Diencephalon (tissue), 1 donor: ENCODE data around the gene TNFRSF4. TPM values are rescaled to one million over a fixed set of nuclear protein-coding genes. Genes with fewer than 3 reads are reported as not detected.

Experiments
- small RNA-seq: library from RNA; depleted of rRNA; stranded (forward); fragments of <200 nt; gene quantifications from one replicate; pipeline ENCODE3, GENCODE V24; 2014
- total RNA-seq: library from RNA; depleted of rRNA; stranded (reverse); fragments of >200 nt; gene quantifications from one replicate; pipeline ENCODE4 v1.2.3, GENCODE V29; 2014

Gene TNFRSF4
- total RNA-seq = not detected

DNA sequence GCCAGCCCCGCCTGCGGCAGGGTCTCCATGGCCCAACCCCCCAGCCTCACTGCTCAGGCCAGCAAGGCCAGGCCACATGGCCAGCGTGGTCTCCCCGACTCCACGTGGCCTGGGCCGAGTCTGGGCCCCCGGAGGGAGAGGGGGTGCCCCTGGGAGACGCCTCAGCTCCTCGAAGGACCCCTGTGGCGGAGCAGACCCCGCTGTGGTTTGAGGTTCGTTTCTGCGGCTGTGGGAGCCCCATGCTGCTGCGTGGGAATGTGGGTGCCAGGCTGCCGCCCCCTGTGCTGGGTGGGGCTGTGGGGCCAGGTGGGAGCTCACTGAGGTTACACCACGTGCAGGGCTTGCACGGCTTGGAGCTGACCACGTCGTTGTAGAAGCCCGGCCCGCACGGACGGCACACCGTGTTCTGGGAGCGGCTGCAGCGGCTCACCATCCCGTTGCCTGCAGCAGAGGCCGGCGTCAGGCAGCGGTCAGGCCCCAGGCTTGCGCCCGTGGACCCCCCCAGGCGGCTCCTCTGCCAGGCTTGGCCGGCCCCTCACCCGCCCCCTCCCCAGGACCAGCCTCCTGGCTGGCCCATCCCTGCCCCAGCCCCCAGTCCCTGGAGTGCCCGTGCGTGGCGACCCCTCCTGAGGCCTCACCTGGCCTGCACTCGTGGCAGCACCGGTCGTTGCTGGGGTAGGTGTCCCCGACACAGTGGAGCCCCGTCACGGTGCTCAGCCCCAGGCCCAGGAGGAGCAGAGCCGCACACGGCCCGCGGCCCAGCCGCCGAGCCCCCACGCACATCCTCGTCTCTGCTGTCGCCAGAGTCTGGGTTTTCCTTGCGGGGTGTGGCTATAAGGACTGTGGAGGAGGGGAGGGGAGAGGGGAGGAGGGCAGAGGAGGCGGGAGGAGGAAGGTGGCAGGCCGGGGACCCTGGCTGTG, at the start of gene TNFRSF4:
TSS of gene TNFRSF4 (minus strand) at position 809 of the 921 bp plus-strand sequence. CDS start at position 783, 26 bp downstream.

DNA sequence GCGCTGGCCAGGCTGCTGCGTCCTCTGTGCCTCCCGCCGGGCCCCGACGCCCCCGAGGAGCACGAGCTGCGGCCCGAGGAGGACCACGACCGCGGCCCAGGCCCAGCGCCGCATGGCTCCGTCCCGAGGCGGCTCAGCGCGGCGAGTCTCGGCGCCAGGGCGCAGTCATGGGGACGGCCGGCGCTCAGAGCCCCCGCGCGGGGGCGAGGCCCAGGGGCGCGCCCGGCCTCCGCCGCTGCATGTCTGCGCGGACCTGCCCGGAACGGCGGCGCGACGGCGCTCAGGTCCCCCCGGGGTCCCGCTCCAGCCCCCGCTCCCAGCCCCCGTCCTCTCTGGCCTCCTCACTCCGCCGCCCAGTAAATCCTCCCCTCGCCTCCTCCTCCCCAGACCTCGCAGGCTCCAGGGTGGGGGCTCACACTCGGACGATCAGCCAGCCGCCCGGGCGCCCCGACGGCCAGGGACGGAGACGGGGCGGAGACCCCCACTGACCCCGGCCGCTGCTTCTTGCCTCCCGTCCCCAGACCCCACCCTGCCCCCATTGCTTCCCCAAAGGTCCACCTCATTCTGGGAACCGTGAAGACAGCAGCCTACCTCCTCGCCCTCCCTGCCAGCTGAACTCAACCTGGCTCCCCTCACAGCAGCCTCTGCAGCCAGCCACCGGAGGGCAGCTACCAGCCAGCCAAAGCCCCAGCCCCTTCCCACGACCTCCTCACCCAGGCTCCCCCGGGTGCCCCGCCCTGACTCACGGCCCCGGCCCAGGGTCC, 32.8 kb upstream of the TNFRSF4 start, which contains the start of gene C1QTNF12:
TSS of gene C1QTNF12 (minus strand) at position 146 of the 764 bp plus-strand sequence. CDS start at position 114, 32 bp downstream.

DNA sequence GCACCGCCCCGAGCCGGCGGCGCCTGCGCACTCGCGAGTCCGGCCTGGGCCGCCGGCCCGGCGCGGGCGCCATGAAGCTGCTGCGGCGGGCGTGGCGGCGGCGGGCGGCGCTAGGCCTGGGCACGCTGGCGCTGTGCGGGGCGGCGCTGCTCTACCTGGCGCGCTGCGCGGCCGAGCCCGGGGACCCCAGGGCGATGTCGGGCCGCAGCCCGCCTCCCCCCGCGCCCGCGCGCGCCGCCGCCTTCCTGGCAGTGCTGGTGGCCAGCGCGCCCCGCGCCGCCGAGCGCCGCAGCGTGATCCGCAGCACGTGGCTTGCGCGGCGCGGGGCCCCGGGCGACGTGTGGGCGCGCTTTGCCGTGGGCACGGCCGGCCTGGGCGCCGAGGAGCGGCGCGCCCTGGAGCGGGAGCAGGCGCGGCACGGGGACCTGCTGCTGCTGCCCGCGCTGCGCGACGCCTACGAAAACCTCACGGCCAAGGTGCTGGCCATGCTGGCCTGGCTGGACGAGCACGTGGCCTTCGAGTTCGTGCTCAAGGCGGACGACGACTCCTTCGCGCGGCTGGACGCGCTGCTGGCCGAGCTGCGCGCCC, 18.3 kb upstream of the TNFRSF4 start, which contains the start of gene B3GALT6:
TSS of gene B3GALT6 (plus strand) at position 30 of the 588 bp plus-strand sequence. CDS start at position 72, 42 bp downstream.

DNA sequence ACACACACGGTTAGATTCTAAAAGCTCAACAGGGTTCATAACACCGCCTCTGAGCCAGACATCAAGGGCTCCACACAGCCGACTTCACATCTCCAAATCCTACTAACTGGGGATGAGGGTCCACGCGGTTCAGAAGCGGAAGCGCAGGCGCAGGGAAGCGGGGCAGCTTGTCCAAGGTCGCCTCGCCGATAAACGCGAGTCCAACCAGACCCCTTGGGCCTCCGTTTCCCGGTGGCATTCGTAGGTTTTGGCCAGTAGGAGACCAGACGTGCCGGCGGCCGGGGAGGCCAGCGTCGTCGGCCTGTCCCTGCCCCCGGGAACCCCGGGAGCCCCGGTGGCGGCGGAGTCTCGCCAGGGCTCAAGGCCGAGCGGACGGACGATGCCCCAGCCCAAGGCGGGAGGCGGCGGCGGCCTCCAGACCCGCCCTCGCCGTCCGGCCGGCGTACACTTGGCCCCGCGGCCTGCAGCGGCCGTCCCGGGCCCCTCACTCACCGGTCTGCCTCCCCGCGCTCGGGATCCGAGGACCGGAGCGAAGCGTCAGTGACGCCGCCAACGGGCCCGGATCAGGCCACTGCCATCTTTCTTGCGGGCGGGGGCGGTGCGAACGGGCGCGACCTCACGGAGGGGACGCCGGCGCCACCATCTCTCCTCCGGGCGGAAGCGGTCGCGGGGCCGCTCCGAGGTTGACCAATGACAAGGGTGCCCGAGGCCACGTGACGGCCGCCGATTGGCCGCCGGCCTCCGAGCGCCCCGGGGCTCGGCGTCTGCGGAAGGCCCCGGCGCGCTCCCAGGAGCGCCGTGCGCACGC, 17.7 kb upstream of the TNFRSF4 start, which contains the start of gene SDF4:
TSS of gene SDF4 (minus strand) at position 602 of the 808 bp plus-strand sequence. CDS start 3,229 bp downstream, outside the sequence.

DNA sequence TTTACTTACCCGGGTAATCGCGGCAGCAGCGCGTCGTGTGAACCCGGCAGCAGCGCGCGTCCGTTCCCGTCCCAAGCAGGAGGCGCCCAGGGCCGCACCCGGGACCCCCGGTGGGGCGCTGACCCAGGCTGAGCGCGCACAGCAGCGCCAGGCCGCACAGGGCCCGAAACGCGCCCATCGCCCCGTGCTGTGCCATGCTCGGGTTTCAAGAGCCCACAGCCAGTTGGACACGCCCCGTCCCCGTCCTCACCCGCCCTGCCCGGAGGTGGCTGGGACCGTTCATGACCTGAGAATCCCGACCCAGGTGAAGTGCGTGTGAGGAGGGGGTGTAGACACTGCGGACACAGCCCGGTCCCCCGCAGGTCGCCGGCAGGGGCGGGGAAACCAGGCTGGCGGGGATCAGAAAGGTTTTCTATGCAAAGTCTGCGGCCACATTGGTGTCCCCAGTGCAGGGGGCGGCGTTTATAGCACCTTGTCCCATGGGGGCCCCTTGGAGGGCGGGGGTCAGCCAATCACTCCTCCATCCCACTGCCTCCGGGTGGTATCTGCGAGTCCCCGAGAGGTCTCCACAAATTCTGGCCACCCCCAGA, 7.5 kb downstream of the TNFRSF4 start, which contains the start of gene TNFRSF18:
TSS of gene TNFRSF18 (minus strand) at position 217 of the 590 bp plus-strand sequence. CDS start at position 196, 21 bp downstream.

DNA sequence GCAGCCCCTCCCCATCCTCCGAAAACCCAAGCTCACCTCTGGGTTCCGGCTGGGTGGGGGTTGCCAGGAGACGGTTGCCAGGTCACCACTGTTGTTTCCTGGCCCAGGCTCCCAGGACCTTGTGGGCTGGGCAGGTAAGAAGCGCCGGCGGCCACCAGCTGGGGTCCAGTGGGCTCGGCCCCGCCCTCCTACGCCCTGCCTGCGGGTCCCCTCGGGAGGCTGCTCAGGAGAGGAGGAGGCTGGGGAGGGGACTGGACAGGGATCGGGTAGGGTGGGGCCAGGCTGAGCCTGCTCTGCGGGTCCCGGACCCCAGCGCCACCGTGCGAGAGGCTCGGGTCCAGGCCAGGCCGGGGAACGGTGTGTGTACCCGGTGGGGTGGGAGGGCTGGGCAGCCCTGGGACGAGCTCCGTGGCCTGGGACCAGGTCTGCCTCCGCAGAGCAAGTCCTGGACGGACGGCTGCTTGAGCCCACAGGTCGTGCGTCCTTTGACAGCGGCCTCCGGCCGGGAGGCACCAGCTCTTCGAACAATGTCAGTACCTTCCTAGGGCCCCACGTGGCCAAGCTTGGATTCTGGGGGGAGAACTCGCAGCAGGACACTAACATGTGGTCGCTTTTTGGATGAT, 40.0 kb downstream of the TNFRSF4 start, which contains the start of gene TTLL10:
TSS of gene TTLL10 (plus strand) at position 88 of the 623 bp plus-strand sequence. CDS start 5,336 bp downstream, outside the sequence.

Small RNA genes within 50 kb of the gene (small RNA-seq; reads per million reads assigned to genes)
- 0.15 reads per million for gene MIR200A
- gene MIR200B = 3.2 reads per million, percentile 90 among the genes with 10 or more reads in this experiment
- 0.26 reads per million, percentile 9 among the genes with 10 or more reads in this experiment for gene MIR429

Other genes starting within 250 kb of the TNFRSF4 start
- gene PLEKHN1, start 247.7 kb downstream of the TNFRSF4 start, total RNA-seq = not detected
- gene PERM1, start 232.1 kb downstream of the TNFRSF4 start, total RNA-seq = not detected
- gene HES4, start 214.1 kb downstream of the TNFRSF4 start, total RNA-seq = 17.1 TPM
- 39.7 TPM for gene ISG15, start 200.7 kb downstream of the TNFRSF4 start, total RNA-seq
- 120 TPM for gene AGRN, start 194.0 kb downstream of the TNFRSF4 start, total RNA-seq
- not detected for gene RNF223, start 139.8 kb downstream of the TNFRSF4 start, total RNA-seq
- 6.2 TPM for gene C1orf159, start 98.1 kb downstream of the TNFRSF4 start, total RNA-seq
- 0.69 TPM for gene TTLL10, start 40.3 kb downstream of the TNFRSF4 start, total RNA-seq
- gene TNFRSF18, start 7.6 kb downstream of the TNFRSF4 start, total RNA-seq = not detected
- 30.4 TPM for gene SDF4, start 17.8 kb upstream of the TNFRSF4 start, total RNA-seq
- 22.1 TPM for gene B3GALT6, start 18.1 kb upstream of the TNFRSF4 start, total RNA-seq
- gene C1QTNF12, start 32.6 kb upstream of the TNFRSF4 start, total RNA-seq = not detected
- 42.2 TPM for gene UBE2J2, start 59.7 kb upstream of the TNFRSF4 start, total RNA-seq
- 2.5 TPM for gene SCNN1D, start 66.3 kb upstream of the TNFRSF4 start, total RNA-seq
- gene ACAP3, start 93.8 kb upstream of the TNFRSF4 start, total RNA-seq = 61.6 TPM
- gene PUSL1, start 94.4 kb upstream of the TNFRSF4 start, total RNA-seq = 15.2 TPM
- gene INTS11, start 110.5 kb upstream of the TNFRSF4 start, total RNA-seq = 37.8 TPM
- gene CPTP, start 110.6 kb upstream of the TNFRSF4 start, total RNA-seq = 13.8 TPM
- gene TAS1R3, start 117.1 kb upstream of the TNFRSF4 start, total RNA-seq = 0.23 TPM
- gene DVL1, start 135.3 kb upstream of the TNFRSF4 start, total RNA-seq = 58.6 TPM
- gene MXRA8, start 144.4 kb upstream of the TNFRSF4 start, total RNA-seq = 11.5 TPM
- 39.2 TPM for gene AURKAIP1, start 161.1 kb upstream of the TNFRSF4 start, total RNA-seq
- gene CCNL2, start 185.2 kb upstream of the TNFRSF4 start, total RNA-seq = 107 TPM
- 65.0 TPM for gene MRPL20, start 193.1 kb upstream of the TNFRSF4 start, total RNA-seq
- gene ANKRD65, start 207.1 kb upstream of the TNFRSF4 start, total RNA-seq = 1.6 TPM
- gene VWA1, start 221.5 kb upstream of the TNFRSF4 start, total RNA-seq = 5.3 TPM
- not detected for gene ATAD3C, start 235.5 kb upstream of the TNFRSF4 start, total RNA-seq